Activated CD4-positive, alpha-beta T cell treated with anti-CD3 and anti-CD28 coated beads for 24 hours (primary cell): ENCODE results near the gene VASN.

ENCODE experiments used
- DNase-seq, 2 donors: peaks; one replicate each; pipeline ENCODE4 v3.0.0-alpha.2; 2020; ENCODE audit warnings: low read depth in 2 of 2

The VASN gene

DNA sequence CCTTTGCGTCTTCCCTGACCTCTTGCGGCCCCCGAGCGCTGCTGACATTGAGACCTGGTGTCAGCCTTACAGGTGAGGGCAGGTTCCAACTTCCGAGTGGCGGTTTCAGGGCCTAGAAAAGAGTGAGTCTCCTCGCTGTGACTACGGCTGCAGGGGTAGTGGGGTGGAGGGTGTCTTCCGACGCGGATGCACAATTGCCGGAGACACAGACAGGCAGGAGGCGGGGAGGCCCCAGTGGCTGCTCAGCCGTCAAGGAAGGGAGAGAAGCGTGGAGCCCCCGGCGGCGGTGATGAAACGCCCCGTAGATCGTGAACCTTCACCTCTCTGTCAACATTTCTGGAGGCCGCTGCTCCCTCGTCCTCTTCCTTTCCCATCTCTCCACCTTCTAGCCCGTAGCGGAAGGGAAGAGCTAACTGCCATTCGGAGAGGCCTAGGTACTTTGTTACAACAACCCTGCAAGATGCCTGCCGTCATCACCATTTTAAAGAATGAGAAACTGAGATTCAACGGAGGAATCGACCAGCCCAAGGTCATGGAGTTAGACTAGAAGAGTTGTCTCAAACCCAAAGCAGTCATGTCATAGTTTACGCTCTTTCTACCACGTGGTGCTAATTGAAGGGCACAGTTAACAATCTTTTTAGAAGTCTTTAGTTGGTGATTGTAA lies 54.5 kb downstream of the VASN start:
- DNase-seq, result no peak

DNA sequence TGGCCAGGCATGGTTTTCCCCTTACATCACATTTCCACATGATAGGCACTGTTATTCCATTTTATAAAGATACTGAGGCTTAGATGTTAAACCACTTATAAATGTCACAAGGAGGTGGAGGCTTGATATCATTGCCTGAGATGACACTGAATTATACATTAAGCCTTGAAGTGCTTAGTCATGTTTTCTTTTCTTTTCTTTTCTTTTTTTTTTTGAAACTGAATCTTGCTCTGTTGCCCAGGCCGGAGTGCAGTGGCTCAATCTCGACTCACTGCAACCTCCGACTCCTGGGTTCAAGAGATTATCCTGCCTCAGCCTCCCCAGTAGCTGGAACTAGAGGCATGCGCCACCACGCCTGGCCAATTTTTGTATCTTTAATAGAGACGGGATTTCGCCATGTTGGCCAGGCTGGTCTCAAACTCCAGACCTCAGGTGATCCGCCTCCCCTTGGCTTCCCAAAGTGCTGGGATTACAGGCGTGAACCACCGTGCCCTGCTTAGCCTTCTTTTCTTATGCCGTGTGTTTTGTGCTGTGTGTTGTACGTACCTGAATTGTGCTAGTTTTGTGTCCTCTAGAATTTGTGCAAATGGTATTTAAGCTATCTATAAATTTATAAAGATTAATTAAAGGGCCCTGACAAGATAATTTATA lies 55.2 kb downstream of the VASN start:
- no peak for DNase-seq

DNA sequence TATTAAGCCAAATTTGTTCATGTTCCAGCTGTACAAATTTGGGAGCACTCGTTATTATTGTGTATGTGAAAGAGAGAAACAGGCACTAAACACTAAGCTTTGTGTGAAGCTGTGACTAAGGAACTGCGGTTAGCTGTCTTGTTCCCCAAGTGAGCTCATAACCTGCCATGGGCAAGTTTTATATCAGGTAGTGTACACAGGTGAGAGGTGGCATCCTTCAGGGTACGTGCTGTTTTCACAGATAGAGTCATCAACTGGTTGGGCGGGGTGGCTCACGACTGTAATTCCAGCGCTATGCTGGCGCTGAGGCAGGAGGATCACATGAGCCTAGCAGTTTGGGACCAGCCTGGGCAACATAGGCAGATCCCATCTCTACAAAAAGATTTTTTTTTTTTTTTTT lies 56.9 kb downstream of the VASN start:
- no peak for DNase-seq

DNA sequence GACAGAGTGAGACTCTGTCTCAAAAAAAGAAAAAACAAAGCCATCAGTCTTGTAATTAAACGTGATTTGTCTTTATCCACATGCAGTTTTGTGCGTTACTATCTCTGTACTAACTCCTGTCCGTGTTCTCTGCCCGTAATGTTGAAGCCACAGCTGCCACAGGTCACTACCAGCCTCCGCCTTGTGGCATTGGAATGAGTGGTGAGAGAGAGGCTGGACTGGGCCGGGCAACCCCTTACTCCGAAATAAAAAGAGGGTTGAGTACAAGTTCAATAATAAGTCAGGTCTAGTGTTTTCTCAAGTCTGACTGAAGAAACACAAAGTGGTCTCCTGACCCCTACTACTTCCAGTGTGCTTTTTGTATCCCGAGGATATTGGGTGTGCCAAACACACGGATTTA lies 59.4 kb downstream of the VASN start:
- DNase-seq, result no peak
